Uterus (tissue), 4 donors: ENCODE measurements around the gene NFE2L3. TPM values are rescaled to one million over a fixed set of nuclear protein-coding genes. Genes with fewer than 3 reads are reported as not detected.
A peak's percentile ranks its signal among the peaks of the same experiment; 100 is the strongest.

Experiments
- DNase-seq, 2 donors: peaks; one replicate each; pipeline ENCODE4 v3.0.0-alpha.2; 2019 to 2020
- H3K27ac ChIP-seq, 2 donors: fragments of 200-600 bp; sonication (generic); 1 replicate in 1 of 2; 2 replicates in 1 of 2; pipeline ENCODE4 v1.5.1; 2016 to 2018
- H3K27me3 ChIP-seq, 2 donors: fragments of 200-600 bp; sonication (generic); one replicate each; pipeline ENCODE4 v1.5.1; 2018 to 2019; ENCODE audit warnings: control low read depth in 1 of 2
- H3K36me3 ChIP-seq, 2 donors: fragments of 200-600 bp; sonication (generic); one replicate each; pipeline ENCODE4 v1.5.1; 2019; ENCODE audit warnings: control low read depth in 1 of 2
- H3K4me1 ChIP-seq, 2 donors: fragments of 200-600 bp; sonication (generic); one replicate each; pipeline ENCODE4 v1.5.1; 2018 to 2019; ENCODE audit warnings: control low read depth in 1 of 2
- H3K4me3 ChIP-seq, 2 donors: fragments of 200-600 bp; sonication (generic); 1 replicate in 1 of 2; 2 replicates in 1 of 2; pipeline ENCODE4 v1.5.1; 2018 to 2019; ENCODE audit warnings: mild to moderate bottlenecking in 1 of 2
- H3K9me3 ChIP-seq, 2 donors: fragments of 200-600 bp; sonication (generic); one replicate each; pipeline ENCODE4 v1.5.1; 2019; ENCODE audit warnings: control low read depth in 1 of 2
- CTCF ChIP-seq, 4 experiments: fragments of 200-600 bp in 2 of 4; fragments of 450-650 bp in 2 of 4; sonication (generic) in 2 of 4; IDR thresholded peaks; one replicate each; pipeline ENCODE4 v1.5.1; 2016 to 2019; ENCODE audit warnings: antibody characterized with exemption in 4 of 4, mild to moderate bottlenecking in 2 of 4, moderate library complexity in 1 of 4
- POLR2A ChIP-seq, 2 donors: fragments of 450-650 bp; IDR thresholded peaks; one replicate each; pipeline ENCODE4 v1.6.1; 2016; ENCODE audit warnings: antibody characterized with exemption in 2 of 2, mild to moderate bottlenecking in 1 of 2, moderate library complexity in 1 of 2
- intact Hi-C: fragments of 100-400 bp; cut with DNase I; formaldehyde crosslinking; loops from one replicate; pipeline ENCODE4 v1.15.1; 2023; ENCODE audit warnings: low total_unique reads
- total RNA-seq, 4 donors: library from RNA; depleted of rRNA in 3 of 4; stranded (reverse); fragments of >200 nt in 3 of 4; gene quantifications; one replicate each; pipeline versions ENCODE4 v1.1.0 to v1.2.4, GENCODE V29; 2014 to 2023
- donor health status: DM: yes; HTN: yes; CAD: no.

The NFE2L3 gene
- 1 to 10 TPM in 3 of 4 donors, not detected in 1; 3.6 to 6.2 (median 4.1) TPM for total RNA-seq

GRCh38 chr7:26151953-26152781, at the start of gene NFE2L3:
TSS of gene NFE2L3 (plus strand) at chr7:26152198. CDS start at chr7:26152499, 301 bp downstream.
- DNase-seq: peak; percentile 36 to 44
- Histone ChIP-seq H3K27me3 (peaks cover 4 to 8% of the 10 kb centered on the region in 2 donors), H3K4me3 (peak within 1 kb of the TSS; percentile 17 to 33)

DNA sequence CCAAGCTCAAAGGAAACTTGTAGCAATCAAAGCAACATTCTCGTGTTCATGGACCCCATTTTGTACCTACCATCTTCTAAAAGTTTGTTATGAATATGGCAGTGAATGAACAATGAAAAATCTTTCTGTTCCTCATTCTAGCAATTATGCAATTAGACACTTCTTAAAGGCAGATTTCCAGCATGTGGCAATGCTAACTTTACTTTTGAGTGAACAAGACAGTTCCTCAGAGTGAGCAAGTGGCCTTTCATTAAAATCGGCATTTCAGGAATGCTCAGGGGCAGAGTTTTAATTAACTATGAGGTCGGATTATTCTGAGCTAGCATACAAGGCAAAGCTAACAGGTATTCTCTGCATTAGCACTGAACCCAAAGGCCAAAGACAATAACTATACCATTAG, 48.4 kb upstream of the NFE2L3 start:
- intact Hi-C loops: no loop called here
- Histone ChIP-seq H3K9me3 (no peaks in the 10 kb centered on the region), H3K27ac (no peak overlapping the region), H3K36me3 (no peaks in the 10 kb centered on the region), H3K4me1 (no peaks in the 10 kb centered on the region), H3K4me3 (no peak overlapping the region), H3K27me3 (no peaks in the 10 kb centered on the region)
- no peak for TF ChIP-seq CTCF (IDR thresholded peaks at IDR 0.05)
- TF ChIP-seq POLR2A (IDR thresholded peaks at IDR 0.05): no peak
- DNase-seq: no peak

More at GRCh38 chr7:26151953-26152781, at the start of gene NFE2L3:
- H3K36me3 ChIP-seq: no peaks in the 10 kb centered on the region
- TF ChIP-seq CTCF (IDR thresholded peaks at IDR 0.05): no peak
- TF ChIP-seq POLR2A (IDR thresholded peaks at IDR 0.05): peak in 1 of 2 donors; percentile 17
- intact Hi-C loops: no loop called here
- peaks cover 0 to 10% of the 10 kb centered on the region in 2 donors for H3K4me1 ChIP-seq
- H3K9me3 ChIP-seq: no peaks in the 10 kb centered on the region
- no peak within 1 kb of the TSS for H3K27ac ChIP-seq

GRCh38 chr7:26105236-26105635, 46.8 kb upstream of the NFE2L3 start:
- H3K27ac ChIP-seq: no peak overlapping the region
- H3K36me3 ChIP-seq: no peaks in the 10 kb centered on the region
- TF ChIP-seq CTCF (IDR thresholded peaks at IDR 0.05) (no peak), POLR2A (IDR thresholded peaks at IDR 0.05) (no peak)
- H3K27me3 ChIP-seq: no peaks in the 10 kb centered on the region
- no peak for DNase-seq
- no peak overlapping the region for H3K4me3 ChIP-seq
- intact Hi-C loops: no loop called here
- H3K9me3 ChIP-seq: no peaks in the 10 kb centered on the region
- H3K4me1 ChIP-seq: no peaks in the 10 kb centered on the region

DNA sequence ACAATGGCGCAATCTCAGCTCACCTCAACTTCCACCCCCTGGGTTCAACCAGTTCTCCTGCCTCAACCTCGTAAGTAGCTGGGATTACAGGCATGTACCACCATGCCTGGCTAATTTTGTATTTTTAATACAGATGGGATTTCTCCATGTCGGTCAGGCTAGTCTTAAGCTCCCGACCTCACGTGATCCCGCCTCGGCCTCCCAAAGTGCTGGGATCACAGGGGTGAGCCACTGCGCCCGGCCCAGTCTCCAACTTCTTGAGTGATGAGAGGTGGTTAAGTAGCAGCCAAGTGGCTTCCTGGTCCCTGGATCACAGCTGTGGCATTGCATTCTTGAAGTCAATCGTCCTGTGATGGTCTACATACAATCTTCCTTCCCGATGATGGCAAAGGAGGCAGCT, 46.1 kb upstream of the NFE2L3 start:
- no peaks in the 10 kb centered on the region for H3K9me3 ChIP-seq
- H3K36me3 ChIP-seq: no peaks in the 10 kb centered on the region
- no peaks in the 10 kb centered on the region for H3K27me3 ChIP-seq
- TF ChIP-seq CTCF (IDR thresholded peaks at IDR 0.05) (no peak), POLR2A (IDR thresholded peaks at IDR 0.05) (no peak)
- H3K4me3 ChIP-seq: no peak overlapping the region
- no peak overlapping the region for H3K27ac ChIP-seq
- intact Hi-C loops: no loop called here
- H3K4me1 ChIP-seq: no peaks in the 10 kb centered on the region
- no peak for DNase-seq

- Histone ChIP-seq H3K27me3 (no peaks in the 10 kb centered on the region), H3K9me3 (no peaks in the 10 kb centered on the region), H3K4me1 (no peaks in the 10 kb centered on the region), H3K27ac (no peak overlapping the region), H3K36me3 (no peaks in the 10 kb centered on the region), H3K4me3 (no peak overlapping the region)
- intact Hi-C loops: no loop called here
- DNase-seq: no peak
- TF ChIP-seq CTCF (IDR thresholded peaks at IDR 0.05): no peak
- TF ChIP-seq POLR2A (IDR thresholded peaks at IDR 0.05): no peak
Observed at GRCh38 chr7:26112203-26112740, 39.7 kb upstream of the NFE2L3 start.
